Neural progenitor cell (in vitro differentiated cells): ENCODE results near the gene LSP1. TPM values are rescaled to one million over a fixed set of nuclear protein-coding genes. Genes with fewer than 3 reads are reported as not detected.

Source experiments
- DNase-seq: peaks from one replicate; pipeline ENCODE4 v3.0.0-alpha.2; 2016; ENCODE audit warnings: low spot score
- H2AFZ ChIP-seq: fragments of 200-600 bp; sonication (generic); replicated peaks from 2 replicates; pipeline ENCODE4 v1.6.1; 2016; ENCODE audit warnings: antibody characterized with exemption
- H3F3A ChIP-seq: fragments of 200-600 bp; sonication (generic); 2 replicates; pipeline ENCODE4 v1.6.1; 2016; ENCODE audit warnings: antibody characterized with exemption, low read depth
- H3K27ac ChIP-seq: fragments of 200-600 bp; sonication (generic); 2 replicates; pipeline ENCODE4 v1.5.1; 2016; ENCODE audit warnings: mild to moderate bottlenecking
- H3K27me3 ChIP-seq: fragments of 200-600 bp; sonication (generic); 2 replicates; pipeline ENCODE4 v1.6.1; 2016; ENCODE audit warnings: mild to moderate bottlenecking, moderate library complexity
- H3K36me3 ChIP-seq: fragments of 200-600 bp; sonication (generic); 2 replicates; pipeline ENCODE4 v1.5.1; 2016
- H3K4me1 ChIP-seq: fragments of 200-600 bp; sonication (generic); 2 replicates; pipeline ENCODE4 v1.6.1; 2016; ENCODE audit warnings: mixed run types
- H3K4me2 ChIP-seq: fragments of 200-600 bp; sonication (generic); 2 replicates; pipeline ENCODE4 v1.6.1; 2016
- H3K4me3 ChIP-seq: fragments of 200-600 bp; sonication (generic); 2 replicates; pipeline ENCODE4 v1.5.1; 2016
- H3K79me2 ChIP-seq: fragments of 200-600 bp; sonication (generic); 2 replicates; pipeline ENCODE4 v1.6.1; 2016; ENCODE audit warnings: low read depth
- H3K9ac ChIP-seq: fragments of 200-600 bp; sonication (generic); 2 replicates; pipeline ENCODE4 v1.6.1; 2016
- H3K9me3 ChIP-seq: fragments of 200-600 bp; sonication (generic); 2 replicates; pipeline ENCODE4 v1.5.1; 2016; ENCODE audit warnings: low read depth
- H4K20me1 ChIP-seq: fragments of 200-600 bp; sonication (generic); 2 replicates; pipeline ENCODE4 v1.6.1; 2016; ENCODE audit warnings: low read depth
- H3K27ac Mint-ChIP-seq: 3 replicates; pipeline ENCODE4 v1.8.0; 2021; ENCODE audit warnings: mixed read lengths
- H3K27me3 Mint-ChIP-seq: 2 replicates; pipeline ENCODE4 v1.8.0; 2022; ENCODE audit warnings: low read depth, mild to moderate bottlenecking, inconsistent platforms, moderate library complexity, mixed read lengths; ENCODE audit not compliant: insufficient read depth
- H3K36me3 Mint-ChIP-seq: 3 replicates; pipeline ENCODE4 v1.8.0; 2021; ENCODE audit warnings: mixed read lengths
- H3K4me1 Mint-ChIP-seq: 3 replicates; pipeline ENCODE4 v1.8.0; 2021; ENCODE audit warnings: mixed read lengths
- H3K4me3 Mint-ChIP-seq: 3 replicates; pipeline ENCODE4 v1.8.0; 2021; ENCODE audit warnings: mild to moderate bottlenecking, moderate library complexity, mixed read lengths
- H3K9me3 Mint-ChIP-seq: 3 replicates; pipeline ENCODE4 v1.8.0; 2020; ENCODE audit warnings: mixed read lengths
- CTCF ChIP-seq: fragments of 200-600 bp; sonication (generic); IDR thresholded peaks from 2 replicates; pipeline ENCODE4 v1.5.1; 2017; ENCODE audit warnings: antibody characterized with exemption, mild to moderate bottlenecking
- EZH2 ChIP-seq: fragments of 200-600 bp; sonication (generic); IDR thresholded peaks from 2 replicates; pipeline ENCODE4 v1.6.1; 2017; ENCODE audit warnings: antibody characterized with exemption, mild to moderate bottlenecking, moderate library complexity
- EZH2phosphoT487 ChIP-seq: fragments of 200-600 bp; sonication (generic); IDR thresholded peaks from 2 replicates; pipeline ENCODE4 v1.6.1; 2017; ENCODE audit warnings: antibody characterized with exemption
- total RNA-seq: library from RNA; depleted of rRNA; stranded (reverse); fragments of >200 nt; gene quantifications from 2 replicates; pipeline ENCODE4 v1.2.3, GENCODE V29; 2015; ENCODE audit warnings: low replicate concordance

Gene LSP1
- total RNA-seq, 1 donor from 2014 or later, result not detected

GRCh38 chr11:1936781-1937615 lies 84.1 kb downstream of the LSP1 start:
- Mint-ChIP-seq H3K4me3 (no peak overlapping the region), H3K36me3 (no peaks in the 10 kb centered on the region), H3K4me1 (peaks cover 21% of the 10 kb centered on the region), H3K27me3 (peaks cover 21% of the 10 kb centered on the region), H3K27ac (no peak overlapping the region), H3K9me3 (no peaks in the 10 kb centered on the region)
- H3K4me3 ChIP-seq, result no peak overlapping the region
- no peaks in the 10 kb centered on the region for H3F3A ChIP-seq
- H3K9me3 ChIP-seq, result no peaks in the 10 kb centered on the region
- H3K36me3 ChIP-seq, result no peaks in the 10 kb centered on the region
- H3K9ac ChIP-seq, result no peak overlapping the region
- no peaks in the 10 kb centered on the region for H4K20me1 ChIP-seq
- H3K79me2 ChIP-seq, result no peaks in the 10 kb centered on the region
- H3K27ac ChIP-seq, result no peak overlapping the region
- H3K4me2 ChIP-seq, result no peak overlapping the region
- H2AFZ ChIP-seq, result no peak overlapping the region
- DNase-seq, result no peak
- H3K4me1 ChIP-seq, result no peaks in the 10 kb centered on the region
- TF ChIP-seq CTCF, result no peak
- no peak for TF ChIP-seq EZH2
- TF ChIP-seq EZH2phosphoT487, result no peak
- no peaks in the 10 kb centered on the region for H3K27me3 ChIP-seq

- no peak for DNase-seq
- no peaks in the 10 kb centered on the region for H3K4me1 ChIP-seq
- no peaks in the 10 kb centered on the region for H3K36me3 ChIP-seq
- H3K4me1 Mint-ChIP-seq, result peaks cover 25% of the 10 kb centered on the region
- H3K4me3 ChIP-seq, result no peak overlapping the region
- no peak overlapping the region for H3K27ac Mint-ChIP-seq
- no peak overlapping the region for H3K27ac ChIP-seq
- no peaks in the 10 kb centered on the region for H3K27me3 ChIP-seq
- no peaks in the 10 kb centered on the region for H3K9me3 ChIP-seq
- no peaks in the 10 kb centered on the region for H3K36me3 Mint-ChIP-seq
- H3K79me2 ChIP-seq, result no peaks in the 10 kb centered on the region
- H3K4me2 ChIP-seq, result no peak overlapping the region
- H3K27me3 Mint-ChIP-seq, result peaks cover 20% of the 10 kb centered on the region
- no peak for TF ChIP-seq EZH2
- no peak for TF ChIP-seq CTCF
- TF ChIP-seq EZH2phosphoT487, result no peak
- no peak overlapping the region for H3K4me3 Mint-ChIP-seq
- H2AFZ ChIP-seq, result no peak overlapping the region
- H3K9ac ChIP-seq, result no peak overlapping the region
- H3K9me3 Mint-ChIP-seq, result no peaks in the 10 kb centered on the region
- no peaks in the 10 kb centered on the region for H4K20me1 ChIP-seq
- H3F3A ChIP-seq, result no peaks in the 10 kb centered on the region
Measured at GRCh38 chr11:1937616-1938342, 84.9 kb downstream of the LSP1 start.

- no peak overlapping the region for H3K4me3 Mint-ChIP-seq
- Histone ChIP-seq H3K4me3 (no peak overlapping the region), H3K79me2 (no peaks in the 10 kb centered on the region), H3K4me2 (no peak overlapping the region), H3K36me3 (no peaks in the 10 kb centered on the region), H3K9ac (no peak overlapping the region), H2AFZ (no peak overlapping the region), H3K27me3 (no peaks in the 10 kb centered on the region), H3K9me3 (no peaks in the 10 kb centered on the region), H3F3A (peaks cover under 1% of the 10 kb centered on the region), H3K4me1 (no peaks in the 10 kb centered on the region), H3K27ac (no peak overlapping the region), H4K20me1 (no peaks in the 10 kb centered on the region)
- no peaks in the 10 kb centered on the region for H3K9me3 Mint-ChIP-seq
- H3K4me1 Mint-ChIP-seq, result peaks cover 22% of the 10 kb centered on the region
- peaks cover 15% of the 10 kb centered on the region for H3K27me3 Mint-ChIP-seq
- TF ChIP-seq EZH2 (no peak), CTCF (no peak), EZH2phosphoT487 (no peak)
- DNase-seq, result no peak
- no peaks in the 10 kb centered on the region for H3K36me3 Mint-ChIP-seq
- no peak overlapping the region for H3K27ac Mint-ChIP-seq
Measured at GRCh38 chr11:1938343-1939005, 85.6 kb downstream of the LSP1 start.
